22Rv1 (cell line): Measurements from ENCODE around the gene PGC.

ENCODE experiments used
- ZFX ChIP-seq: fragments of 450-650 bp; IDR thresholded peaks from 2 replicates; pipeline ENCODE4 v1.6.1; 2017; ENCODE audit warnings: antibody characterized with exemption, borderline replicate concordance
- TF ChIP-seq, protein P1 (sequence below): fragments of 450-650 bp; IDR thresholded peaks from 2 replicates; pipeline ENCODE4 v1.5.1; 2017; ENCODE audit warnings: mild to moderate bottlenecking

DNA sequence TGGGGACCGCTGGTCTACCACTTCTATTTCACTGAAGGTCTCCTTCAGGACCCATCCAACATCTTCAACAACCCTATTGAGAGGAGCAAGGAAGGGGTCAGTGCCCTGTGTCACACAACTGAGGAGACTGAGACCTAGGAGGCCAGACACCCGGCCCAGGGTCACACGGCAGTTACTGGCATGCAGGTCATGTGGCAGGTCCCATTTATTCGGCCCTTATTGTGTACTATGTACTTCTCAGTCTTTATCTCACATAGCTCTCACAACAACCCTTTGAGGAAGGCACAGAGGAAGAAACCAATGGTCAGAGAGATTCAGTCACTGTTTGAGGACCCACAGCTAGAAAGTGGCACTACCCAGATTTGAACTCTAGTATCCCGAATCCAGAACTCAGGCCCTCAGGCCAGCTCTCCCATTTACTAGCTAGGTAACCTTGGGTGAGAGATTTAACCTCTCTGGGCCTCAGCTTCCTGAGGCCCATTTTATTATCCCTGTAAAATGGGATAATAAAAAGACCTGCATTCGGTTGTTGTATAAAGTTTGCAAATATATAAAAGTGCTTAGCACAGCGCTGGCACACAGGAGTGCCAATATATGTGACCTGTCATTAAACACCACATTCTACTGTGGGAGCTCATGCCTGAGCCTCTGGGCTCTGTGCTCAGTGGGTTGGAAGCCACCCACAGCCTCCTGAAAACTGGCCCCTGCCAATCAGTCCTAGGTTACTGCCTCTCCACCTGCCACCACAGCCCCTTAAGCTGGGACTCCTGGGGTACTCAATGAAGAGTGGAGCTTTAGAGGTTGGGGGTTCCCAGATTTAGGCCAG lies 27.5 kb downstream of the PGC start:
- TF ChIP-seq, protein P1, sequence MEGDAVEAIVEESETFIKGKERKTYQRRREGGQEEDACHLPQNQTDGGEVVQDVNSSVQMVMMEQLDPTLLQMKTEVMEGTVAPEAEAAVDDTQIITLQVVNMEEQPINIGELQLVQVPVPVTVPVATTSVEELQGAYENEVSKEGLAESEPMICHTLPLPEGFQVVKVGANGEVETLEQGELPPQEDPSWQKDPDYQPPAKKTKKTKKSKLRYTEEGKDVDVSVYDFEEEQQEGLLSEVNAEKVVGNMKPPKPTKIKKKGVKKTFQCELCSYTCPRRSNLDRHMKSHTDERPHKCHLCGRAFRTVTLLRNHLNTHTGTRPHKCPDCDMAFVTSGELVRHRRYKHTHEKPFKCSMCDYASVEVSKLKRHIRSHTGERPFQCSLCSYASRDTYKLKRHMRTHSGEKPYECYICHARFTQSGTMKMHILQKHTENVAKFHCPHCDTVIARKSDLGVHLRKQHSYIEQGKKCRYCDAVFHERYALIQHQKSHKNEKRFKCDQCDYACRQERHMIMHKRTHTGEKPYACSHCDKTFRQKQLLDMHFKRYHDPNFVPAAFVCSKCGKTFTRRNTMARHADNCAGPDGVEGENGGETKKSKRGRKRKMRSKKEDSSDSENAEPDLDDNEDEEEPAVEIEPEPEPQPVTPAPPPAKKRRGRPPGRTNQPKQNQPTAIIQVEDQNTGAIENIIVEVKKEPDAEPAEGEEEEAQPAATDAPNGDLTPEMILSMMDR = no peak
- no peak for TF ChIP-seq ZFX
